Pancreas (tissue), 10 donors: ENCODE data around the gene SLC22A31. TPM values are rescaled to one million over a fixed set of nuclear protein-coding genes. Genes with fewer than 3 reads are reported as not detected.

ENCODE experiments used
- ATAC-seq, 4 donors: fragments of 200-7000 bp; cut with Tn5 transposase; one replicate each; pipeline versions ENCODE4 v1.8.0 to v1.9.1; 2020; ENCODE audit warnings: mild to moderate bottlenecking in 4 of 4, moderate library complexity in 4 of 4
- DNase-seq, 6 donors: peaks; one replicate each; pipeline ENCODE4 v3.0.0-alpha.2; 2020
- FAIRE-seq: peaks from 2 replicates; lab custom pipeline; 2012; peaks lifted over from hg19 to GRCh38; lab: Jason Lieb, UNC
- H3K27ac ChIP-seq, 4 donors: fragments of 200-600 bp; sonication (generic); 1 replicate in 3 of 4; 2 replicates in 1 of 4; pipeline versions ENCODE4 v1.5.0 to v1.8.0; 2020
- H3K27me3 ChIP-seq, 4 donors: fragments of 200-600 bp; one replicate each; pipeline ENCODE4 v1.8.0; 2021
- H3K36me3 ChIP-seq, 3 donors: fragments of 200-600 bp; sonication (generic) in 1 of 3; one replicate each; pipeline versions ENCODE4 v1.5.0 to v1.8.0; 2020 to 2021
- H3K4me1 ChIP-seq, 3 donors: fragments of 200-600 bp; one replicate each; pipeline ENCODE4 v1.8.0; 2021
- H3K4me3 ChIP-seq, 4 donors: fragments of 200-600 bp; sonication (generic) in 2 of 4; one replicate each; pipeline versions ENCODE4 v1.5.0 to v1.8.0; 2020 to 2021
- H3K9me3 ChIP-seq, 4 donors: fragments of 200-600 bp; one replicate each; pipeline ENCODE4 v1.8.0; 2021
- WGBS, 2 donors: extraction: QIAGEN DNeasy Blood & Tissue Kit; methylation state at CpG; one replicate each; pipeline ENCODE4 v1.1.7; 2013; 5-methylcytosine and 5-hydroxymethylcytosine counted together
- intact Hi-C, 3 donors: fragments of 100-400 bp; cut with DNase I; formaldehyde crosslinking; loops; one replicate each; pipeline versions ENCODE4 v1.11.1 to v1.14.2; 2022
- polyA plus RNA-seq, 2 donors: library from polyadenylated mRNA; stranded (reverse); fragments of 200-250 nt; gene quantifications; one replicate each; pipeline ENCODE4 v1.2.3, GENCODE V29; 2013
- total RNA-seq, 6 donors: library from RNA; stranded (reverse); fragmentation: NEBNext Ultra II Directional in 4 of 6; extraction: Animal tissue kit (Norgen Biotek cat#: 25700) in 4 of 6; gene quantifications; one replicate each; pipeline versions ENCODE4 v1.2.1 to v1.2.4, GENCODE V29; 2021 to 2023
- TF ChIP-seq, protein P1 (sequence below), 4 donors: fragments of 200-600 bp; sonication (generic) in 3 of 4; IDR thresholded peaks; one replicate each; pipeline versions ENCODE4 v1.5.0 to v1.8.0; 2021; ENCODE audit warnings: antibody characterized with exemption in 4 of 4
- donor health status: healthy with polysubstance abuse.
- donor health status: DM: no; HTN: no; CAD: no; lungs with moderate emphysema.
- donor health status: DM: no; HTN: no; CAD: no.
- donor health status: control.
- donor health status: control.
- donor health status: Bipolar disorder and iron deficiency.
- donor health status: DM: yes; HTN: yes; CAD: no.
- donor health status: DM: no; HTN: no; CAD: no.
- donor health status: DM: no; HTN: no; CAD: no.
- donor health status: DM: yes; HTN: yes; CAD: no.

The SLC22A31 gene
- total and polyA plus RNA-seq, 8 donors, result 0.37 to 131 (median 39.0) TPM

DNA sequence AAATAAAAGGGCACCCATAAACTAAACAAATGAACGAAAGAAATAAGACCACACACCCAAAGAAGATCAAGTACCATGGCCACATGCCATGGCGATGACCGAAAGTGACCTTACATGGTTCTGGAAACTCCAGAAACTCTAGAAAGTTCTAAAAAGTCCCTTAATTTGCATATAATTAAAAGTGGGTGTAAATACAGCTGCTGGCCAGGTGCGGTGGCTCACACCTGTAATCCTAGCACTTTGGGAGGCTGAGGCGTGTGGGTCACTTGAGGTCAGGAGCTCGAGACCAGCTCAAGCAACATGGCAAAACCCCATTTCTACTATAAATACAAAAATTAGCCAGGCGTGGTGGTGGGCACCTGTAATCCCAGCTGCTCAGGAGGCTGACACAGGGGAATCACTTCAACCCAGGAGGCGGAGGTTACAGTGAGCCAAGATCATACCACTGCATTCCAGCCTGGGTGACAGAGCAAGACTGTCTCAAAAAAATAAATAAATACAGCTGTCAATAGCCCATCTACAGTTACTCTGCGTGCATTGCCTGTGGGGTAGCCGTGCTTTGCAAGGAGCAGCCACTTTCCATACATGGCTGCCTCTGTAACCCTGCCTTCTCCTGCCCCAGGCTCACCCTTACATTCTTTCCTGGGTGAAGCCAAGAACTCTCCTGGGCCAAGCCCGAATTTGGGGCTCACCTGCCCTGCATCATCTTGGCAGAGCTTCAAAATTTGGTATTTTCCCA lies 10.0 kb upstream of the SLC22A31 start:
- intact Hi-C loops, result loop anchor here in 1 of 3 donors (10.0 kb wide), 1 partner anchor 266 kb away; no protein-coding TSS in a partner anchor
- Histone ChIP-seq H3K9me3 (no peaks in the 10 kb centered on the region), H3K4me1 (no peaks in the 10 kb centered on the region), H3K27me3 (no peaks in the 10 kb centered on the region), H3K4me3 (no peak overlapping the region), H3K36me3 (no peaks in the 10 kb centered on the region), H3K27ac (no peak overlapping the region)
- TF ChIP-seq, protein P1, sequence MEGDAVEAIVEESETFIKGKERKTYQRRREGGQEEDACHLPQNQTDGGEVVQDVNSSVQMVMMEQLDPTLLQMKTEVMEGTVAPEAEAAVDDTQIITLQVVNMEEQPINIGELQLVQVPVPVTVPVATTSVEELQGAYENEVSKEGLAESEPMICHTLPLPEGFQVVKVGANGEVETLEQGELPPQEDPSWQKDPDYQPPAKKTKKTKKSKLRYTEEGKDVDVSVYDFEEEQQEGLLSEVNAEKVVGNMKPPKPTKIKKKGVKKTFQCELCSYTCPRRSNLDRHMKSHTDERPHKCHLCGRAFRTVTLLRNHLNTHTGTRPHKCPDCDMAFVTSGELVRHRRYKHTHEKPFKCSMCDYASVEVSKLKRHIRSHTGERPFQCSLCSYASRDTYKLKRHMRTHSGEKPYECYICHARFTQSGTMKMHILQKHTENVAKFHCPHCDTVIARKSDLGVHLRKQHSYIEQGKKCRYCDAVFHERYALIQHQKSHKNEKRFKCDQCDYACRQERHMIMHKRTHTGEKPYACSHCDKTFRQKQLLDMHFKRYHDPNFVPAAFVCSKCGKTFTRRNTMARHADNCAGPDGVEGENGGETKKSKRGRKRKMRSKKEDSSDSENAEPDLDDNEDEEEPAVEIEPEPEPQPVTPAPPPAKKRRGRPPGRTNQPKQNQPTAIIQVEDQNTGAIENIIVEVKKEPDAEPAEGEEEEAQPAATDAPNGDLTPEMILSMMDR (IDR thresholded peaks at IDR 0.05), result no peak
- DNase-seq (peak in 1 of 6 donors; percentile 11), FAIRE-seq (no peak), ATAC-seq (no peak)
- 80 to 87% methylated on average over 11 of the region's 11 CpGs for WGBS, 2 donors

DNA sequence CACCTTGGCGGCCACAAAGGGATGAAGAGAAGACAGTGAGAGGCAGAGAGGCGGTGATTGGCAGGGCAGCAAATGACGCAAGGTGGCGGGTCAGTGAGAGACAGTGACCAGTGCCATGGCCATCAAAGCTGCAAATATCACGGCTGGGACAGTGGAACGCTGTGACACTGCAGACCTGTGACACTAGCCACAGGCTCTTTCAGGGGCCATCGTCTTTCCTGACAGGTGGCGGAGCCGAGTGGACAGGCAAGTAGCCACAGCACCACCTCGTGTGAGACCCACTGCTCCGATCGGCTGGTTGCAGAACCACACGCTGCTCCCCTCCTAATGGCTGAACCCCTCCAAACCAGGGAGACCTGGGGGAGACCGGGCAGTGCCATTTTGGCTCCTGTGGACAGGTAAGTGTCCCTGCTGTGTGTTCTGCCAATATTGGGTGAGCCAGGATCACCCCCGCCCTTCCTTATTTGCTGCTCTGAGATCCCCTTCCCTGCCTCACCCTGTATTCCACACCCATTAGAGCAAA lies 9.2 kb upstream of the SLC22A31 start:
- FAIRE-seq (no peak), ATAC-seq (no peak), DNase-seq (peak in 1 of 6 donors; percentile 32)
- H3K4me1 ChIP-seq, result no peaks in the 10 kb centered on the region
- H3K27ac ChIP-seq, result no peak overlapping the region
- TF ChIP-seq, protein P1 (IDR thresholded peaks at IDR 0.05), result no peak
- no peaks in the 10 kb centered on the region for H3K36me3 ChIP-seq
- H3K9me3 ChIP-seq, result no peaks in the 10 kb centered on the region
- H3K4me3 ChIP-seq, result no peak overlapping the region
- 65 to 82% methylated on average over 15 of the region's 15 CpGs for WGBS, 2 donors
- intact Hi-C loops, result loop anchor here in 1 of 3 donors (10.0 kb wide), 1 partner anchor 265 kb away; no protein-coding TSS in a partner anchor
- no peaks in the 10 kb centered on the region for H3K27me3 ChIP-seq

DNA sequence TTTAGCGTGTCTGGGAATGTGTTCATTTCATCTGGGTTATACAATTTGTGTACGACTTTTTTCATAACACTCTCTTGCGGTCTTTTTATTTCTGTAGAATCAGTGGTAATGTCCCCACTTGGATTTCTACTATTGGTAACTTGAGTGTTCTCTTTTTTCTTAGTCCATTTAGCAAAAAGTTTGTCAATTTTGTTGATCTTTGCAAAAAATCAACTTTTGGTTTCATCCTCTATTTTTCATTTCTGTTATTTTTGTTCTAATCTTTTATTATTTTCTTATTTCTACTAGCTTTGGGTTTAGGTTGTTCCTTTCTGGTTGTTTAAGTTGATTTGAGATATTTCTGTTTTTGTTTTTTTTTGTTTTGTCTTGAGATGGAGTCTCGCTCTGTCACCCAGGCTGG lies 7.7 kb upstream of the SLC22A31 start:
- Histone ChIP-seq H3K27me3 (no peaks in the 10 kb centered on the region), H3K4me3 (no peak overlapping the region), H3K27ac (no peak overlapping the region), H3K9me3 (no peaks in the 10 kb centered on the region), H3K4me1 (no peaks in the 10 kb centered on the region), H3K36me3 (no peaks in the 10 kb centered on the region)
- WGBS, 2 donors, result 93 to 95% methylated on average over 4 of the region's 4 CpGs
- TF ChIP-seq, protein P1 (IDR thresholded peaks at IDR 0.05), result no peak
- intact Hi-C loops, result no loop called here
- DNase-seq (no peak), ATAC-seq (no peak), FAIRE-seq (no peak)

DNA sequence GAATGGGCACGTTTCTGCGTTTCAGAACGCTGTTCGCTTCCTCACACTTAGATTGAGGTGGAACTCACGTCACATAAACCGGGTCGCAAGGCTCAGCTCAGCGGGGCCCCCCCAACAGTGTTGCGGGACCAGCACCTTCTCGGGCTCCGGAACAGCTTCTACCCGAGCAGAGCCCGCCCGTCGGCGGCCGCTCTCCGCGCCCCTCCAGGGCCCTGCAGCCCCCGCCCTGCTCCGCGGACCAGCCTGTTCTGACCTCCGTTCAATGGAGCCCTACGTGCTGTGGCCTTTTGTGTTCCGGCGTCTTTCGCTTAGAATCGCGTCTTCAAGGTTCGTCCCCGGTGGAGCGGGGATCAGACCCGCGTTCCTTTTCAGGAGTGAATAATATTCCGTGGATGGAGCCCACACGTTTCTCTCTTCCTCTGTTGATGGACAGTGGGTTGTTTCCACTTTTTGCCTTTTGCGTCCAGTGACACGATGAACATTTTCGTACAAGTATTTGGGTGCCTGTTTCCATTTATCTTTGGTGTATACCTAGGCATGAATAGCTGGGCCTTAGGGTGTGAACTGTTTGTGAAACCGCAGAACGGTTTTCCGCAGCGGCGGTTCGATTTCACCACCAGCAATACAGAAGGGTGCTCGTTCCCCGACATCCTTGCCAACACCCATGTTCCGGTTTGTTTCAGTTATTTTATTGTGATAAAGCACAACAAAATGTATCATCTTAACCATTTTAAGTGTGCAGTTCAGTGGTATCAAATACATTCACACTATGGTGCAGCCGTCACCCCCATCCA lies 2.3 kb upstream of the SLC22A31 start:
- Histone ChIP-seq H3K36me3 (no peaks in the 10 kb centered on the region), H3K4me1 (no peaks in the 10 kb centered on the region), H3K4me3 (peak overlapping the region; percentile 11 to 47 (median 32)), H3K9me3 (no peaks in the 10 kb centered on the region), H3K27ac (no peak overlapping the region), H3K27me3 (no peaks in the 10 kb centered on the region)
- WGBS, 2 donors, result 34 to 41% methylated on average over 47 to 49 of the region's 49 CpGs
- DNase-seq (peak in 2 of 6 donors; percentile 18 to 56), FAIRE-seq (no peak), ATAC-seq (no peak)
- TF ChIP-seq, protein P1 (IDR thresholded peaks at IDR 0.05), result no peak
- intact Hi-C loops, result no loop called here
